ENCODE measurements around the gene CCP110.

The CCP110 gene

GRCh38 chr16:19559242-19559910, 35.6 kb downstream of the CCP110 start:
- no peak for DNase-seq (ENCODE audit: low spot score)
- H3K27ac ChIP-seq = no peak overlapping the region
- peak; percentile 56 for TF ChIP-seq CTCF (IDR thresholded peaks at IDR 0.05)
- no peak overlapping the region for H3K4me3 ChIP-seq

GRCh38 chr16:19560078-19560477, 36.3 kb downstream of the CCP110 start:
- no peak overlapping the region for H3K27ac ChIP-seq
- H3K4me3 ChIP-seq = no peak overlapping the region
- no peak for TF ChIP-seq CTCF (IDR thresholded peaks at IDR 0.05)
- no peak for DNase-seq (ENCODE audit: low spot score)

DNA sequence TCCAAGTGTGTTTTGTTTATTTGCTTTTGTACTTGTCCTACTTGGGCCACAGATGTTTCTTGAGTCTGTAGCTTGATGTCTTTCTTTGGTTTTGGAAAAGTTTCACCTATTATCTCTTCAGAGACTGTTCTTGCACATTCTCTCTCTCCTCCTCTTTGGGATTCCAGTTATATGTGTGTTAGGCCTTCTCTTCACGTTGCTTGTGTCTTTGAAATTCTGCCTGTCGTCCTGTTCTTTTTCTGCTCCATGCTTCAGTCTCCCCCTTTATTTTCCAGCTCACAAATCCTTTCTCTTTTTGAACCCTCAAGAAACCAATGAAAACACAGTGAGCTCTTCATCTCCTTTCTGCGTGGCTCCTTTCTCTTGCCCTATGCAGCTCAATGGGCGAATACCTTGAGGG, 39.6 kb downstream of the CCP110 start:
- DNase-seq (ENCODE audit: low spot score) = no peak
- Histone ChIP-seq H3K4me3 (no peak overlapping the region), H3K27ac (no peak overlapping the region)
- TF ChIP-seq CTCF (IDR thresholded peaks at IDR 0.05) = no peak

DNA sequence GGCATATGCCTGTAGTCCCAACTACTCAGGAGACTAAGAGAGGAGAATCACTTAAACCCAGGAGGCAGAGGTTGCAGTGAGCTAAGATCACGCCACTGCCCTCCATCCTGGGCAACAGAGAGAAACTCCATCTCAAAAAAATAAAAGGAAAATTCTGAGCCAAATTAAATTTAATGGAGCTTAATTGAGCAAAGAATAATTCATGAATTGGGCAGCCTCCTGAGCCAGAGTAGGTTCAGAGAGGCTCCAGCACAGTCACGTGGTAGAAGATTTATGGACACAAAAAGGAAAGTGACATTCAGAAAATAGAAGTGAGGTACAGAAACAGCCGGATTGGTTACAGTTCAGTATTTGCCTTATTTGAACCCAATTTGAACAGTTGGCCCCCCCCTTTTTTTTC, 42.6 kb downstream of the CCP110 start:
- no peak for TF ChIP-seq CTCF (IDR thresholded peaks at IDR 0.05)
- Histone ChIP-seq H3K27ac (no peak overlapping the region), H3K4me3 (no peak overlapping the region)
- no peak for DNase-seq (ENCODE audit: low spot score)

DNA sequence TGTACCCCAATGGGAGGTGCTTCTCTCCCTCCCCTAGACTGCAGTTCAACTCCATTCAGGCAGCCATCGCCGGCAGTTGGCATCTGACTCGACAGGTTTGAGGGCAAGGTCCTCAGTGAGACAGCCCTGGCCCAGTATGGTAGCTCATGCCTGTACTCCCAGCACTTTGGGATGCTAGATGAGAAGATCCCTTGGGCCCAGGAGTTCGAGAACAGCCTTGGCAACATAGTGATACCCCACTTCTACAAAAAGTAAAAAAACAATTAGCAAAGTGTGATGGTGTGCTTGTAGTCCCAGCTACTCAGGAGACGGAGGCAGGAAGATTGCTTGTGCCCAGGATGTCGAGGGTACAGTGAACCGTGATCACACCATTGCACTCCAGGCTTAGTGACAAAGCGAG, 43.8 kb downstream of the CCP110 start:
- no peak for TF ChIP-seq CTCF (IDR thresholded peaks at IDR 0.05)
- Histone ChIP-seq H3K4me3 (no peak overlapping the region), H3K27ac (no peak overlapping the region)
- no peak for DNase-seq (ENCODE audit: low spot score)

DNA sequence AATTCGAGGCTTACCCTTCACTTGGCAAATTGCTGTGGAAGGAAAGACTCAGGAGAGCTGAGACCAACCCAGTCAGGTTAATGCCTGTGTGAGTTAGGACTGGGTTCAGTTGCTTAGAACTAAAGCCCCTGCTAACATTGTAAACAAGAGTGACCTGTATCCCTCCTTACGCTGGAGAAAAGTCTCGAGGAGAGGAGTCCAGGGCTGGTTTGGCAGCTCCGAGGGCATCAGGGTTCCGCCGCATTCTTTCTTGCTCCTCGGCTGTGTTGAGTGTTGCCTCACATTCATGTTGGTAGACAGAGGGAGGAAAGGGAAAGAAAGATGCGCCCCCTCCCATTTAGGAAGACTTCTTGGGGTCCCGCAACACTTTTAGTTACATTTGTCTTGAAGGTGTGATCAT, 50.3 kb downstream of the CCP110 start:
- DNase-seq (ENCODE audit: low spot score) = no peak
- no peak overlapping the region for H3K27ac ChIP-seq
- no peak for TF ChIP-seq CTCF (IDR thresholded peaks at IDR 0.05)

GRCh38 chr16:19574615-19575014, 50.9 kb downstream of the CCP110 start:
- TF ChIP-seq CTCF (IDR thresholded peaks at IDR 0.05) = no peak
- no peak overlapping the region for H3K27ac ChIP-seq
- no peak for DNase-seq (ENCODE audit: low spot score)
- H3K4me3 ChIP-seq = no peak overlapping the region

More for the DNA sequence above, 50.3 kb downstream of the CCP110 start:
- no peak overlapping the region for H3K4me3 ChIP-seq
